ENCODE measurements around the gene STAC3. TPM values are rescaled to one million over a fixed set of nuclear protein-coding genes. Genes with fewer than 3 reads are reported as not detected.

The STAC3 gene
- total RNA-seq, 1 experiment from 2014 or later: 2.5 TPM

DNA sequence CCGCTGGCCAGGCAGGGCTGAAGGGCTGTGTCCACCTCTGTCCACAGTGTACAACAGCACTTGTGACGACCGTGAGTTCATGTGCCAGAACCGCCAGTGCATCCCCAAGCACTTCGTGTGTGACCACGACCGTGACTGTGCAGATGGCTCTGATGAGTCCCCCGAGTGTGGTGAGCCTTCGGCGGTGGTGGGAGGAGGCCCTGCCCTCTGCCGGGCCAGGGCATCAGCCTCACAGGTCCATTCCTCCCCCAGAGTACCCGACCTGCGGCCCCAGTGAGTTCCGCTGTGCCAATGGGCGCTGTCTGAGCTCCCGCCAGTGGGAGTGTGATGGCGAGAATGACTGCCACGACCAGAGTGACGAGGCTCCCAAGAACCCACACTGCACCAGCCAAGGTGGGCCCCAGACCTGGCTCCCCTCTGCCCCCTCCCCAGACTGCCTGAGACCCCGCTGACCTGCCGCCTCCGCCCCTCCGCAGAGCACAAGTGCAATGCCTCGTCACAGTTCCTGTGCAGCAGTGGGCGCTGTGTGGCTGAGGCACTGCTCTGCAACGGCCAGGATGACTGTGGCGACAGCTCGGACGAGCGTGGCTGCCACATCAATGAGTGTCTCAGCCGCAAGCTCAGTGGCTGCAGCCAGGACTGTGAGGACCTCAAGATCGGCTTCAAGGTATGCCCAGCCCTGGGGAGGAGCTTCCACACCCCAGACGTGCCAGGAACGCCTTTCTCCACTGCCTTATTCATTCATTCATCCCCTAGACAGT, 55.2 kb downstream of the STAC3 start:
- H3K9me2 ChIP-seq (ENCODE audit: insufficient read depth): no peaks in the 10 kb centered on the region
- H3K9me3 ChIP-seq (ENCODE audit: control insufficient read depth in 1 of 2, insufficient read depth in 1 of 2, low read depth in 1 of 2, low read length in 2 of 2): no peaks in the 10 kb centered on the region
- TF ChIP-seq POLR2A (IDR thresholded peaks at IDR 0.05; ENCODE audit: borderline replicate concordance, extremely low read depth, insufficient read depth, insufficient read length): no peak
- no peak for TF ChIP-seq TCF7L2 (IDR thresholded peaks at IDR 0.05; ENCODE audit: borderline replicate concordance, extremely low read depth, insufficient read depth, insufficient read length)
- TF ChIP-seq SIN3A (IDR thresholded peaks at IDR 0.05; ENCODE audit: low read depth): no peak
- TF ChIP-seq ZNF274 (IDR thresholded peaks at IDR 0.05; ENCODE audit: low read depth, low read length): no peak
- no peak for TF ChIP-seq EZH2 (IDR thresholded peaks at IDR 0.05)
- no peak for TF ChIP-seq RAD21 (IDR thresholded peaks at IDR 0.05; ENCODE audit: low read depth)
- no peak for TF ChIP-seq CBX3 (IDR thresholded peaks at IDR 0.05; ENCODE audit: low read depth)
- TF ChIP-seq EGR1 (IDR thresholded peaks at IDR 0.05; ENCODE audit: low read depth): no peak
- TF ChIP-seq, protein P1, sequence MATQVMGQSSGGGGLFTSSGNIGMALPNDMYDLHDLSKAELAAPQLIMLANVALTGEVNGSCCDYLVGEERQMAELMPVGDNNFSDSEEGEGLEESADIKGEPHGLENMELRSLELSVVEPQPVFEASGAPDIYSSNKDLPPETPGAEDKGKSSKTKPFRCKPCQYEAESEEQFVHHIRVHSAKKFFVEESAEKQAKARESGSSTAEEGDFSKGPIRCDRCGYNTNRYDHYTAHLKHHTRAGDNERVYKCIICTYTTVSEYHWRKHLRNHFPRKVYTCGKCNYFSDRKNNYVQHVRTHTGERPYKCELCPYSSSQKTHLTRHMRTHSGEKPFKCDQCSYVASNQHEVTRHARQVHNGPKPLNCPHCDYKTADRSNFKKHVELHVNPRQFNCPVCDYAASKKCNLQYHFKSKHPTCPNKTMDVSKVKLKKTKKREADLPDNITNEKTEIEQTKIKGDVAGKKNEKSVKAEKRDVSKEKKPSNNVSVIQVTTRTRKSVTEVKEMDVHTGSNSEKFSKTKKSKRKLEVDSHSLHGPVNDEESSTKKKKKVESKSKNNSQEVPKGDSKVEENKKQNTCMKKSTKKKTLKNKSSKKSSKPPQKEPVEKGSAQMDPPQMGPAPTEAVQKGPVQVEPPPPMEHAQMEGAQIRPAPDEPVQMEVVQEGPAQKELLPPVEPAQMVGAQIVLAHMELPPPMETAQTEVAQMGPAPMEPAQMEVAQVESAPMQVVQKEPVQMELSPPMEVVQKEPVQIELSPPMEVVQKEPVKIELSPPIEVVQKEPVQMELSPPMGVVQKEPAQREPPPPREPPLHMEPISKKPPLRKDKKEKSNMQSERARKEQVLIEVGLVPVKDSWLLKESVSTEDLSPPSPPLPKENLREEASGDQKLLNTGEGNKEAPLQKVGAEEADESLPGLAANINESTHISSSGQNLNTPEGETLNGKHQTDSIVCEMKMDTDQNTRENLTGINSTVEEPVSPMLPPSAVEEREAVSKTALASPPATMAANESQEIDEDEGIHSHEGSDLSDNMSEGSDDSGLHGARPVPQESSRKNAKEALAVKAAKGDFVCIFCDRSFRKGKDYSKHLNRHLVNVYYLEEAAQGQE (IDR thresholded peaks at IDR 0.05; ENCODE audit: low read depth): no peak
- no peak for TF ChIP-seq EZH2phosphoT487 (IDR thresholded peaks at IDR 0.05; ENCODE audit: borderline replicate concordance)
- no peak for TF ChIP-seq SRF (IDR thresholded peaks at IDR 0.05; ENCODE audit: low read depth)
- TF ChIP-seq SP1 (IDR thresholded peaks at IDR 0.05; ENCODE audit: low read depth): no peak
- TF ChIP-seq, protein P2, sequence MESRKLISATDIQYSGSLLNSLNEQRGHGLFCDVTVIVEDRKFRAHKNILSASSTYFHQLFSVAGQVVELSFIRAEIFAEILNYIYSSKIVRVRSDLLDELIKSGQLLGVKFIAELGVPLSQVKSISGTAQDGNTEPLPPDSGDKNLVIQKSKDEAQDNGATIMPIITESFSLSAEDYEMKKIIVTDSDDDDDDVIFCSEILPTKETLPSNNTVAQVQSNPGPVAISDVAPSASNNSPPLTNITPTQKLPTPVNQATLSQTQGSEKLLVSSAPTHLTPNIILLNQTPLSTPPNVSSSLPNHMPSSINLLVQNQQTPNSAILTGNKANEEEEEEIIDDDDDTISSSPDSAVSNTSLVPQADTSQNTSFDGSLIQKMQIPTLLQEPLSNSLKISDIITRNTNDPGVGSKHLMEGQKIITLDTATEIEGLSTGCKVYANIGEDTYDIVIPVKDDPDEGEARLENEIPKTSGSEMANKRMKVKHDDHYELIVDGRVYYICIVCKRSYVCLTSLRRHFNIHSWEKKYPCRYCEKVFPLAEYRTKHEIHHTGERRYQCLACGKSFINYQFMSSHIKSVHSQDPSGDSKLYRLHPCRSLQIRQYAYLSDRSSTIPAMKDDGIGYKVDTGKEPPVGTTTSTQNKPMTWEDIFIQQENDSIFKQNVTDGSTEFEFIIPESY (IDR thresholded peaks at IDR 0.05; ENCODE audit: extremely low read depth, insufficient replicate concordance, low read length): no peak
- no peak for TF ChIP-seq CEBPB (IDR thresholded peaks at IDR 0.05; ENCODE audit: low read depth)
- TF ChIP-seq, protein P3, sequence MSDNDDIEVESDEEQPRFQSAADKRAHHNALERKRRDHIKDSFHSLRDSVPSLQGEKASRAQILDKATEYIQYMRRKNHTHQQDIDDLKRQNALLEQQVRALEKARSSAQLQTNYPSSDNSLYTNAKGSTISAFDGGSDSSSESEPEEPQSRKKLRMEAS (IDR thresholded peaks at IDR 0.05): no peak
- TF ChIP-seq, protein P4, sequence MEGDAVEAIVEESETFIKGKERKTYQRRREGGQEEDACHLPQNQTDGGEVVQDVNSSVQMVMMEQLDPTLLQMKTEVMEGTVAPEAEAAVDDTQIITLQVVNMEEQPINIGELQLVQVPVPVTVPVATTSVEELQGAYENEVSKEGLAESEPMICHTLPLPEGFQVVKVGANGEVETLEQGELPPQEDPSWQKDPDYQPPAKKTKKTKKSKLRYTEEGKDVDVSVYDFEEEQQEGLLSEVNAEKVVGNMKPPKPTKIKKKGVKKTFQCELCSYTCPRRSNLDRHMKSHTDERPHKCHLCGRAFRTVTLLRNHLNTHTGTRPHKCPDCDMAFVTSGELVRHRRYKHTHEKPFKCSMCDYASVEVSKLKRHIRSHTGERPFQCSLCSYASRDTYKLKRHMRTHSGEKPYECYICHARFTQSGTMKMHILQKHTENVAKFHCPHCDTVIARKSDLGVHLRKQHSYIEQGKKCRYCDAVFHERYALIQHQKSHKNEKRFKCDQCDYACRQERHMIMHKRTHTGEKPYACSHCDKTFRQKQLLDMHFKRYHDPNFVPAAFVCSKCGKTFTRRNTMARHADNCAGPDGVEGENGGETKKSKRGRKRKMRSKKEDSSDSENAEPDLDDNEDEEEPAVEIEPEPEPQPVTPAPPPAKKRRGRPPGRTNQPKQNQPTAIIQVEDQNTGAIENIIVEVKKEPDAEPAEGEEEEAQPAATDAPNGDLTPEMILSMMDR (IDR thresholded peaks at IDR 0.05 in 2 of 3, conservative IDR thresholded peaks at IDR 0.05 in 1 of 3; ENCODE audit: borderline replicate concordance in 1 of 3, insufficient read depth in 1 of 3, low read depth in 2 of 3, low read length in 2 of 3): no peak
- no peak for TF ChIP-seq YY1 (IDR thresholded peaks at IDR 0.05; ENCODE audit: extremely low read depth, insufficient replicate concordance, low read depth, low read length)
- TF ChIP-seq POLR2AphosphoS5 (IDR thresholded peaks at IDR 0.05; ENCODE audit: low read depth, low read length): no peak
- ATAC-seq (0 out of 2 replicates have a peak, but pooled peaks have one; percentile 32), DNase-seq (ENCODE audit: low read depth, low spot score) (no peak)
- ChIA-PET CTCF (no interaction called here), POLR2A (no interaction called here), RAD21 (ENCODE audit: low non-redundant PET in 1 of 2, low total read pairs in 2 of 2, uncharacterized antibody in 2 of 2, unreplicated experiment in 2 of 2) (no interaction called here)
- no peak overlapping the region for H3K4me3 ChIP-seq (replicated peaks in 1 of 2; ENCODE audit: low read depth in 1 of 2, low read length in 2 of 2)
- H3K79me2 ChIP-seq (ENCODE audit: insufficient read depth, low read length): no peaks in the 10 kb centered on the region
- no peak overlapping the region for H3K4me2 ChIP-seq (ENCODE audit: low read length)
- H3K9ac ChIP-seq (ENCODE audit: low read length): no peak overlapping the region
- no peak overlapping the region for H3K27ac ChIP-seq (ENCODE audit: low read depth, low read length)
- intact Hi-C loops (cut with micrococcal nuclease): no loop called here
- peaks cover 0 to 3% of the 10 kb centered on the region in 2 experiments; a peak in 2 of 4 replicates for H3K36me3 ChIP-seq (ENCODE audit: control insufficient read depth in 1 of 2, insufficient read depth in 2 of 2, low read length in 2 of 2)
- no peaks in the 10 kb centered on the region for H4K20me1 ChIP-seq (ENCODE audit: insufficient read depth)
- no TSS peak for BruUV-seq (replicated peaks)
- H3K4me1 ChIP-seq (ENCODE audit: control insufficient read depth in 1 of 2, insufficient read depth in 2 of 2, low read length in 2 of 2): no peaks in the 10 kb centered on the region
- no peak overlapping the region for H2AFZ ChIP-seq (ENCODE audit: low read depth, low read length, poor library complexity, severe bottlenecking)
- no peaks in the 10 kb centered on the region for H3K27me3 ChIP-seq (ENCODE audit: insufficient read depth, low read length)
